ENCODE data around the gene TMEM156. TPM values are rescaled to one million over a fixed set of nuclear protein-coding genes. Genes with fewer than 3 reads are reported as not detected.

TMEM156 gene
- total RNA-seq, 1 donor from 2014 or later: not detected

- no peaks in the 10 kb centered on the region for H3K36me3 ChIP-seq
- H3K4me3 ChIP-seq: no peak overlapping the region
- no peaks in the 10 kb centered on the region for H3K4me1 ChIP-seq
- H2AFZ ChIP-seq (replicated peaks): no peak overlapping the region
- Mint-ChIP-seq H3K4me3 (no peak overlapping the region), H3K27ac (no peak overlapping the region), H3K36me3 (no peaks in the 10 kb centered on the region), H3K9me3 (peaks cover 6% of the 10 kb centered on the region), H3K27me3 (ENCODE audit: insufficient read depth, low read depth) (peaks cover 2% of the 10 kb centered on the region), H3K4me1 (no peaks in the 10 kb centered on the region)
- H3K27ac ChIP-seq: no peak overlapping the region
- H3K9me3 ChIP-seq (ENCODE audit: low read depth): no peaks in the 10 kb centered on the region
- H3K9ac ChIP-seq: no peak overlapping the region
- H3K4me2 ChIP-seq: no peak overlapping the region
- H3K79me2 ChIP-seq (ENCODE audit: low read depth): no peaks in the 10 kb centered on the region
- no peaks in the 10 kb centered on the region for H4K20me1 ChIP-seq (ENCODE audit: low read depth)
- no peak for DNase-seq (ENCODE audit: low spot score)
- no peaks in the 10 kb centered on the region for H3F3A ChIP-seq (ENCODE audit: low read depth)
- TF ChIP-seq EZH2phosphoT487 (IDR thresholded peaks at IDR 0.05): no peak
- no peak for TF ChIP-seq EZH2 (IDR thresholded peaks at IDR 0.05)
- no peak for TF ChIP-seq CTCF (IDR thresholded peaks at IDR 0.05)
- no peaks in the 10 kb centered on the region for H3K27me3 ChIP-seq
Observed at GRCh38 chr4:39022241-39022640, 10.0 kb downstream of the TMEM156 start.

- no peak overlapping the region for H3K4me3 Mint-ChIP-seq
- no peak for DNase-seq (ENCODE audit: low spot score)
Observed at GRCh38 chr4:39021631-39022030, 10.6 kb downstream of the TMEM156 start.

GRCh38 chr4:39020130-39020529 is 12.1 kb downstream of the TMEM156 start:
- no peak overlapping the region for H3K27ac ChIP-seq
- Mint-ChIP-seq H3K36me3 (no peaks in the 10 kb centered on the region), H3K4me1 (no peaks in the 10 kb centered on the region), H3K9me3 (peaks cover 9% of the 10 kb centered on the region), H3K27me3 (ENCODE audit: insufficient read depth, low read depth) (peaks cover 2% of the 10 kb centered on the region), H3K27ac (no peak overlapping the region), H3K4me3 (no peak overlapping the region)
- no peaks in the 10 kb centered on the region for H4K20me1 ChIP-seq (ENCODE audit: low read depth)
- H3K4me2 ChIP-seq: no peak overlapping the region
- H3F3A ChIP-seq (ENCODE audit: low read depth): no peaks in the 10 kb centered on the region
- H3K4me3 ChIP-seq: no peak overlapping the region
- no peaks in the 10 kb centered on the region for H3K9me3 ChIP-seq (ENCODE audit: low read depth)
- no peaks in the 10 kb centered on the region for H3K79me2 ChIP-seq (ENCODE audit: low read depth)
- no peak overlapping the region for H2AFZ ChIP-seq (replicated peaks)
- no peak overlapping the region for H3K9ac ChIP-seq
- DNase-seq (ENCODE audit: low spot score): no peak
- no peaks in the 10 kb centered on the region for H3K27me3 ChIP-seq
- TF ChIP-seq CTCF (IDR thresholded peaks at IDR 0.05): no peak
- no peak for TF ChIP-seq EZH2phosphoT487 (IDR thresholded peaks at IDR 0.05)
- TF ChIP-seq EZH2 (IDR thresholded peaks at IDR 0.05): no peak
- no peaks in the 10 kb centered on the region for H3K36me3 ChIP-seq
- H3K4me1 ChIP-seq: no peaks in the 10 kb centered on the region

More at GRCh38 chr4:39021631-39022030, 10.6 kb downstream of the TMEM156 start:
- Histone ChIP-seq H3K36me3 (no peaks in the 10 kb centered on the region), H3K9me3 (ENCODE audit: low read depth) (no peaks in the 10 kb centered on the region), H3F3A (ENCODE audit: low read depth) (no peaks in the 10 kb centered on the region), H2AFZ (replicated peaks) (no peak overlapping the region), H4K20me1 (ENCODE audit: low read depth) (no peaks in the 10 kb centered on the region), H3K27me3 (no peaks in the 10 kb centered on the region), H3K9ac (no peak overlapping the region), H3K4me3 (no peak overlapping the region), H3K79me2 (ENCODE audit: low read depth) (no peaks in the 10 kb centered on the region), H3K4me1 (no peaks in the 10 kb centered on the region), H3K4me2 (no peak overlapping the region), H3K27ac (no peak overlapping the region)
- no peaks in the 10 kb centered on the region for H3K4me1 Mint-ChIP-seq
- H3K27ac Mint-ChIP-seq: no peak overlapping the region
- TF ChIP-seq CTCF (IDR thresholded peaks at IDR 0.05) (no peak), EZH2 (IDR thresholded peaks at IDR 0.05) (no peak), EZH2phosphoT487 (IDR thresholded peaks at IDR 0.05) (no peak)
- peaks cover 6% of the 10 kb centered on the region for H3K9me3 Mint-ChIP-seq
- H3K36me3 Mint-ChIP-seq: no peaks in the 10 kb centered on the region
- H3K27me3 Mint-ChIP-seq (ENCODE audit: insufficient read depth, low read depth): peaks cover 2% of the 10 kb centered on the region
